HUES48 (cell line): ENCODE measurements around the gene SDK1.

Experiments used
- H3K27ac ChIP-seq: one replicate; pipeline ENCODE4 v1.7.0; 2013; ENCODE audit warnings: low read depth, low read length, inconsistent platforms
- H3K27me3 ChIP-seq: 2 replicates; pipeline ENCODE4 v1.6.1; 2013; ENCODE audit warnings: mild to moderate bottlenecking, low read length; ENCODE audit not compliant: control insufficient read depth, insufficient read depth
- H3K36me3 ChIP-seq: 2 replicates; pipeline ENCODE4 v1.6.1; 2013; ENCODE audit warnings: low read length; ENCODE audit not compliant: control insufficient read depth, insufficient read depth
- H3K4me1 ChIP-seq: 2 replicates; pipeline ENCODE4 v1.6.1; 2013; ENCODE audit warnings: mild to moderate bottlenecking, low read length; ENCODE audit not compliant: control insufficient read depth, insufficient read depth
- H3K4me3 ChIP-seq: 2 replicates; pipeline ENCODE4 v1.5.1; 2013; ENCODE audit warnings: mild to moderate bottlenecking, low read depth, low read length
- H3K9ac ChIP-seq: 2 replicates; pipeline ENCODE4 v1.6.1; 2013; ENCODE audit warnings: mild to moderate bottlenecking, low read depth, low read length, moderate library complexity
- H3K9me3 ChIP-seq: 2 replicates; pipeline ENCODE4 v1.6.1; 2013; ENCODE audit warnings: low read length; ENCODE audit not compliant: control insufficient read depth, insufficient read depth

Gene SDK1

GRCh38 chr7:3292694-3293093 lies 8.4 kb upstream of the SDK1 start:
- Histone ChIP-seq H3K4me3 (no peak overlapping the region), H3K36me3 (no peaks in the 10 kb centered on the region), H3K9ac (no peak overlapping the region), H3K4me1 (0 out of 2 replicates have a peak, but pooled peaks cover 3% of the 10 kb centered on the region), H3K27ac (no peak overlapping the region), H3K27me3 (no peaks in the 10 kb centered on the region), H3K9me3 (no peaks in the 10 kb centered on the region)

GRCh38 chr7:3294432-3295100 lies 6.5 kb upstream of the SDK1 start:
- H3K27ac ChIP-seq = no peak overlapping the region
- no peaks in the 10 kb centered on the region; the same call in 1 of the 2 replicates for H3K27me3 ChIP-seq
- H3K36me3 ChIP-seq = no peaks in the 10 kb centered on the region

DNA sequence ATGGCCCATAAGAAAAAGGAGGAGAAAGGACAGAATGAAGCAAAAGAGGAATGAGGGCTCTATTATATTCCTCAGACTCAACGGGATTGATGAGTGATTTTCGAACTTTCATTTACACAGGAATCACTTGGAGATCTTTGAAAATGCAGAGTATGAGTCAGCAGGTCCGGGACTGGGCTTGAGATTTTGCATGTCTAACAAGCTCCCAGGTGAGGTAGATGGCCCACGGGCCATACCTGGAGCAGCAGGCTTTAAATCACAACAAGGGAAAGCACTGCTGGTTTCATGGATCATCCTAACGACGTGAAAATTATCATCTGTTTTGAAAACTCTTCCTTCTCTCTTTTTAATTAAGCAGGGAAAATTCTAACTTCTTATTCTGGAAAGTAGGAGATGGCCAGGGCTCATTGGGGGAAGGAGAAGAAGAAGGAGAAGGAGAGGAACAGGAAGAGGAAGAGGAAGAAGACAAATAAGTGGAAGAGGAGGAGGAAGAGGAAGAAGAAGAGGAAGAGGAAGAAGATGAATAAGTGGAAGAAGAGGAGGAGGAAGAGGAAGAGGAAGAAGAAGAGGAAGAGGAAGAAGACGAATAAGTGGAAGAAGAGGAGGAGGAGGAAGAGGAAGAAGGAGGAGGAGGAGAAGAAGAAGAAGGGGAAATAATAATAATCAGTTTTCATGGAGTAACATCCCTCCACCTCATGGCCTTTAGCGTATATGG lies 3.8 kb upstream of the SDK1 start:
- peaks cover 12% of the 10 kb centered on the region; the same call in 1 of the 2 replicates for H3K4me1 ChIP-seq
- H3K4me3 ChIP-seq = no peak overlapping the region
- H3K9ac ChIP-seq = no peak overlapping the region
- H3K27me3 ChIP-seq = peaks cover 10% of the 10 kb centered on the region
- no peak overlapping the region for H3K27ac ChIP-seq
- H3K9me3 ChIP-seq = no peaks in the 10 kb centered on the region
- no peaks in the 10 kb centered on the region for H3K36me3 ChIP-seq

More at GRCh38 chr7:3294432-3295100, 6.5 kb upstream of the SDK1 start:
- no peaks in the 10 kb centered on the region for H3K9me3 ChIP-seq
- no peak overlapping the region for H3K9ac ChIP-seq
- no peak overlapping the region for H3K4me3 ChIP-seq
- H3K4me1 ChIP-seq = peaks cover 6% of the 10 kb centered on the region; the same call in 1 of the 2 replicates

GRCh38 chr7:3300221-3300650 lies 816 bp upstream of the SDK1 start:
- Histone ChIP-seq H3K4me3 (peak overlapping the region; percentile 72), H3K36me3 (no peaks in the 10 kb centered on the region), H3K27ac (no peak overlapping the region), H3K9me3 (no peaks in the 10 kb centered on the region), H3K9ac (no peak overlapping the region), H3K27me3 (peaks cover 18% of the 10 kb centered on the region), H3K4me1 (peaks cover 9% of the 10 kb centered on the region; the same call in 1 of the 2 replicates)

DNA sequence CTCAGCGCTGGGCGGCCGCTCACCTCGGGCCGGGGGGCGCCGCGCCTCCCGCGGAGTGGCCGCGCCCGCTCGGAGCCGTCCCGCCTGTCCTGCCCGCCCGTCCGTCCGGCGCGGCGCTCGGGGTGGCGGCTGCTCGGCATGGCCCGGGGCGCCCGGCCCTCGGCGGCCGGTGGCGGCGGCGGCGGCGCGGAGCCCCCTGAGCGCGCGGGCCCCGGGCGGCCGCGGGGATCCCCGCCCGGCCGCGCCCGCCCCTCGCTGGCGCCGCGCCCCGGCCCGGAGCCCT lies 338 bp downstream of the SDK1 start:
- Histone ChIP-seq H3K36me3 (no peaks in the 10 kb centered on the region), H3K9me3 (no peaks in the 10 kb centered on the region), H3K4me1 (peaks cover 9% of the 10 kb centered on the region; the same call in 1 of the 2 replicates), H3K27ac (no peak overlapping the region), H3K4me3 (peak overlapping the region; percentile 63; the same call in 1 of the 2 replicates), H3K27me3 (peaks cover 18% of the 10 kb centered on the region), H3K9ac (no peak overlapping the region)

DNA sequence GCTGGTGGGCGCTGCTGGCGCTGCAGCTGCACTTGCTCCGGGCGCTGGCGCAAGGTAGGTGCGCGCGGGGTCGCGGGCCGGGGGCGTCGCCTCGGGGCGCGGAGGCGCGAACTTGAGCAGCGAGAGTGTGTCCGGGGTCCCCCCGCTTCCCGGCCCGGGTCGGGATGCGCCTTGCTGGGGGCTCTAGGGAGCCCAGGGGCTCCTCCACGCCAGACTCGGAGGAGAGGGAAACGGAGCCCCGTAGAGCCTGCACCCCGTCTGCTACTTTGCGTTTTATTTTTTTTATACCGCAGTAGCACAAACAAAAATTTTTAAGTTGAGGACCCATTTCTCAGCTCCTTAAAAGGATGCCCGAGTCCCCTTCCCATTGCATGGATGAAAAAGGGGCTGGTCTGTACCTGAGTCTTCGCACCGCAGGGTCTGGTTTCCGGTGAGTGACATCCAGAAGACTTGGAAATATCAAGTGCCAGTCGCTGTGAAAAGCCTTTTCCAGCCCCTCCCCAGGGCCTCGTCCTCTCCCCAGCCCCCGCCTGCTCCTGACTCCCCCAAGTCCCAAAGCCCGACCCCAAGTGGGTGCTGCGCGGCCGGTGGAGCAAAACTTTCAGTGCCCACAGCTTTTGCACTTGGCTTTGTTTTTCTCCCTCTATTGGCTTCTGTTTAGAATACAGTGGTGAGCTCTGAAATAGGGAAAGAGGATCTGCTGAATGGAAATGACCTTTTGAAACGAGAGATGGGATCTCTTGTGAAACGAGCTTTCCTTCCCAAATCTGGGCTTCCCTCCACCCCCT lies 973 bp downstream of the SDK1 start:
- peaks cover 18% of the 10 kb centered on the region for H3K27me3 ChIP-seq
- H3K27ac ChIP-seq = no peak overlapping the region
- H3K4me1 ChIP-seq = peaks cover 9% of the 10 kb centered on the region; the same call in 1 of the 2 replicates
- no peak overlapping the region for H3K9ac ChIP-seq
- H3K9me3 ChIP-seq = no peaks in the 10 kb centered on the region
- no peaks in the 10 kb centered on the region for H3K36me3 ChIP-seq
- H3K4me3 ChIP-seq = peak overlapping the region; percentile 67

- Histone ChIP-seq H3K9ac (no peak overlapping the region), H3K4me3 (peak overlapping the region; percentile 67), H3K27me3 (peaks cover 18% of the 10 kb centered on the region)
Measured at GRCh38 chr7:3302681-3303320, 1.7 kb downstream of the SDK1 start.

DNA sequence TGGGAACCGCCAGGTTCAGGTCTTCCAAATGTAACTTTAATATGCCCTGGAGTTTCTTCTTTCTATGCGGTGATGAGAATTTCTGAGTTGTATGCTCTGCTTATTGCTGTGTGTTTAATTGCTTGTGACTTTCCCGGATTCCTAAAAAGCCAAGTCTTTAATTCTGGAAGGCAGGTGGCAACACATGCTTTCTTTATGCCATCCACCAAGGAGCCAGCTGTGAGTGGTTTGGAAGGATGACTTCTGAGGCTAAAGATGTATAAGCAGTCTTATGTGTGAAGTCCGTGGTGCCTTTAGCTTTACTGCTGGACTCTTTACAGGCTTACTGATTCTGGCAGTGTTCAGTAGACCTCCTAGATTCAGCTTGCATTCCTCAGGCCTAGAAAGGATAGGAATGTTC lies 3.1 kb downstream of the SDK1 start:
- no peaks in the 10 kb centered on the region for H3K36me3 ChIP-seq
- no peak overlapping the region for H3K4me3 ChIP-seq
- peaks cover 6% of the 10 kb centered on the region; the same call in 1 of the 2 replicates for H3K4me1 ChIP-seq
- peaks cover 18% of the 10 kb centered on the region for H3K27me3 ChIP-seq
- H3K9ac ChIP-seq = no peak overlapping the region
- H3K27ac ChIP-seq = no peak overlapping the region
- H3K9me3 ChIP-seq = no peaks in the 10 kb centered on the region

More at GRCh38 chr7:3302681-3303320, 1.7 kb downstream of the SDK1 start:
- H3K36me3 ChIP-seq = no peaks in the 10 kb centered on the region
- H3K4me1 ChIP-seq = peaks cover 9% of the 10 kb centered on the region; the same call in 1 of the 2 replicates
- no peak overlapping the region for H3K27ac ChIP-seq
- no peaks in the 10 kb centered on the region for H3K9me3 ChIP-seq

DNA sequence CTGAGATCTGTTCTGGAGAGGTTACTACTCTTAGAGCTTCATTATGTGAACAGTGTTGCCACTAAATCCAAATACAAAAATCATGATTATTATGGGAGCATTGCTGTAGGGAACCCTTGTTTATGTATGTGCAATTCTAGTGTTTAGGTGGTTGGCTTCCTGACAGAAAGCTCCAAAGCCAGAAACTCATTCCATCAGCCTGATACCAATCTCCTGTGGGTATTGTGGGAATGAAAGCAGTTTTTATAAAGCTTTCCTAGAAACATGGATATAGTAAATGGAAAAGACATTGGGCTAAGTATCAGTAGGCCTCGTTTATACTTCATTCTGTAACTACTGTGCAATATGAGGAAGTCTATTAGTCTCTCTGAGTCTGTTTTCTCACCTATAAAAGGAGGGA lies 6.4 kb downstream of the SDK1 start:
- no peak overlapping the region for H3K9ac ChIP-seq
- H3K36me3 ChIP-seq = no peaks in the 10 kb centered on the region
- no peak overlapping the region for H3K27ac ChIP-seq
- peaks cover 8% of the 10 kb centered on the region for H3K27me3 ChIP-seq
- no peak overlapping the region for H3K4me3 ChIP-seq
- H3K9me3 ChIP-seq = no peaks in the 10 kb centered on the region
- no peaks in the 10 kb centered on the region for H3K4me1 ChIP-seq

DNA sequence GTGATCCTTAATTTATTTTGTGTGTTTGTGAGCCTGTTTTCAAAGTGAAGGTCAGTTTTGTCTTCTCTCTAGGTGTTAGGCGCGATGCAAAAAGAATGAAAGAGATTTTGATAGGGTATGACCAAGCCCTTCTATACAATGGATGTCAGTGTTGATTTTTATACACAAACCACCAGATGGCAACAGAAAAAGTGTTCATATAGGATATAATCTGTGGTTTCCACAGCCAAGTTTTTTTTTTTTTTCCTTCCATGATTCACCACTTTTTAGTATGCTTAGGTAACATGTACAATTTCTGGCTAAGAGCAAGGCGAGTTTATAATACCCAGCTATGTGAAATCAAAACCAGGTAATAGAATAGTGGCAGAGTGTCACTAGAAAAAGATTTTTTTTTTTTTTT lies 8.1 kb downstream of the SDK1 start:
- Histone ChIP-seq H3K36me3 (no peaks in the 10 kb centered on the region), H3K27ac (no peak overlapping the region), H3K9ac (no peak overlapping the region), H3K27me3 (no peaks in the 10 kb centered on the region), H3K4me1 (no peaks in the 10 kb centered on the region), H3K9me3 (no peaks in the 10 kb centered on the region), H3K4me3 (no peak overlapping the region)
